ENCODE measurements around the gene TANGO2. TPM values are rescaled to one million over a fixed set of nuclear protein-coding genes. Genes with fewer than 3 reads are reported as not detected.

The TANGO2 gene
- total and polyA plus RNA-seq, 10 donors: 18.7 to 72.2 (median 55.1) TPM

DNA sequence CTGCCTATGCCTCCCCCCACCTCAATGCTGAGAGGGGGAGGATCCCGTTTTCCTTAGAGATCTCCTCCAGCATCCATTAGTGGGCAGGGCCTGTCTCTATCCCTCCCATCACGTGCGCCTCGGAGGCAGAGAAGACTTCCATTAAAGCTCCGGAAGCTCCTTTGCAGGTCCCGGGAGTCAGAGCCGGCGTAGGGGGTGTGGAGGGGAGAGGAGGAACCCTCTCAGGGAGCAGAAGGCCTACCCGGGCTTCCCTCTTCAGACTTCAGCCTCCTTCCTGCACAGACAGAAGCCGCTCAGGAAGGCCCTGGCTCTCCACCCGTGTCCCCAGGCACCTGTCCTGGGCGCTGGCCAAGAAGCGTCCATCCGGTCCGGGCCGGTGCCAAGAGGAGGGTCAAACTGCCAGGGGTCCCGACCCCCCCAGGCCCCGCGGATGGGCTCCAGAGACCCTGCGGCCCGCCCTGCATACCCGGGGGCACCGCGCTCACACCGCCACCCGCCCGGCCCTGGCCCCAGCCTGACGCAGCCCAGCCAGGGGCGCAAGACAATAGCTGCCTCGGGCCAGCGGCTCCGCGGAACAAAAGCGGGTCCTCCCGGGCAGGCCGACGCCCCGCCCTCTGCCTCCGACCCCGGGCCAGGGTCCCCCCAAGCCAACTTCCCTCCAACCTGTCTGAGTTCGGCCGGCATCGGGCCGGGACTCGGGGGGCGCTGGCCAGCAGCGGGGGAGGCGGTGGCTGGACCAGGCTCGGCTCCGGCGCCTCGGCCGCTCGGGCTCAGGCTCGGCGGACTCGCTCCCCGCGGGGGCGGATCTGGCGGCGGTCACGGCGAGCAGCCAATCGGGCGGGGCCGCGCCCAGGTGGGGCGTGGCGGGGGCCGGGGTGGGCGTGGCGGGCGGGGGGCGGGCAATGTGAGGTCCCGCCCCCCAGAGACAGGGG lies 34.2 kb upstream of the TANGO2 start:
- peak overlapping the region in 7 of 8 donors; percentile 49 to 86 (median 84) for H3K27ac ChIP-seq
- H3K4me3 ChIP-seq: peak overlapping the region; percentile 48 to 84 (median 68)
- H3K4me1 ChIP-seq: peaks cover 4 to 56% (median 35%) of the 10 kb centered on the region in 6 donors
- DNase-seq: peak; percentile 91
- peaks cover 0 to 4% (median 0%) of the 10 kb centered on the region in 6 donors for H3K36me3 ChIP-seq
- 1 to 14% (median 4%) methylated on average over 21 to 76 of the region's 76 CpGs for WGBS, 5 donors
- intact Hi-C loops (cut with DNase I; ENCODE audit: low total_unique reads): no loop called here
- TF ChIP-seq POLR2AphosphoS5 (IDR thresholded peaks at IDR 0.05): peak; percentile 51 to 83 (median 77)
- TF ChIP-seq, protein P1, sequence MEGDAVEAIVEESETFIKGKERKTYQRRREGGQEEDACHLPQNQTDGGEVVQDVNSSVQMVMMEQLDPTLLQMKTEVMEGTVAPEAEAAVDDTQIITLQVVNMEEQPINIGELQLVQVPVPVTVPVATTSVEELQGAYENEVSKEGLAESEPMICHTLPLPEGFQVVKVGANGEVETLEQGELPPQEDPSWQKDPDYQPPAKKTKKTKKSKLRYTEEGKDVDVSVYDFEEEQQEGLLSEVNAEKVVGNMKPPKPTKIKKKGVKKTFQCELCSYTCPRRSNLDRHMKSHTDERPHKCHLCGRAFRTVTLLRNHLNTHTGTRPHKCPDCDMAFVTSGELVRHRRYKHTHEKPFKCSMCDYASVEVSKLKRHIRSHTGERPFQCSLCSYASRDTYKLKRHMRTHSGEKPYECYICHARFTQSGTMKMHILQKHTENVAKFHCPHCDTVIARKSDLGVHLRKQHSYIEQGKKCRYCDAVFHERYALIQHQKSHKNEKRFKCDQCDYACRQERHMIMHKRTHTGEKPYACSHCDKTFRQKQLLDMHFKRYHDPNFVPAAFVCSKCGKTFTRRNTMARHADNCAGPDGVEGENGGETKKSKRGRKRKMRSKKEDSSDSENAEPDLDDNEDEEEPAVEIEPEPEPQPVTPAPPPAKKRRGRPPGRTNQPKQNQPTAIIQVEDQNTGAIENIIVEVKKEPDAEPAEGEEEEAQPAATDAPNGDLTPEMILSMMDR (IDR thresholded peaks at IDR 0.05 in 8 of 11, conservative IDR thresholded peaks at IDR 0.05 in 3 of 11): no peak
- no peak for TF ChIP-seq POLR2A (IDR thresholded peaks at IDR 0.05)
- H3K9me3 ChIP-seq: no peaks in the 10 kb centered on the region
- peaks cover 0 to 8% (median 0%) of the 10 kb centered on the region in 7 donors for H3K27me3 ChIP-seq (replicated peaks in 1 of 7)

DNA sequence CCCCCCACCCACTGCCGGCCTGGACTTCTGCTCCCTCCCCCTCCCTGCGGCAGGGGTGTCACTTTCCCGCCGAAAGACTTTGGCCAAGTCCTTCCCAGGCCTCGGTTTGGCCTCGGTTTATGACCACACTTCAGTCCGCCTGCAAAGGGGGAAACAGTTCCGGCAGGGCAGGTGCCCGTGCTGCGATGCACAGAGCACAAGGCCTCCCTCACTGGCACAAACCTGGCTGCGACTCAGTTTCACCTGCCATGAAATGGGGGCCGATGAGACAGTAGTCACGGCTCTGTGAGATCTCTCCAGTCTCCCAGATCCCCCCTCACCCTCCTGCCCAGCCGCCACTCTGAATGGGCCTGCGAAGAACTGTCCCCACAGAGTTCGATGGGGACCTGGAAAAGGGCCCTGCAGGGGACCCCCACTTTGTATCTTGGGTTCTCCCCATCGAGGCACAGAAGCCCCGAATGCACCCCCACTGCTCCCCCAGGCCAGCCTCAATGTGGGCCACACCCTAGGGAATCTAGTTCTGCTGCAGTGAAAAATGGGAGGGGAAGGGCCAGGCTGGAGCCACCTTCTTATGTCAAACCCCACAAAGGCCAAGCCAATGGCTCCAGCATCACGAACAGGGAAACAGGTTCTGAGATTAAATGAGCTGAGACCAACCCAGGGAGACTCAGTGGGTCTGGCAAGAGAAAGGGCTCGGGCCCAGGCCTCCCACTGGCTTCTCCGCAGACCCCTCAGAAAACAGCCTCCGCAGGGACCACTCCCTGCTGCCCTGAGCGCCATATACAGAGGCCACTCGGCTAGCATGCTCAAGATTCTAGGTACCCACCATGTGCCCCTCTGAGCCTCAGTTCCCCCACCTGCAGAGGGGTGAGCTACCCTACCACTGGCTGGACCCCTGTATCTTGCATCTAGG lies 33.3 kb upstream of the TANGO2 start:
- DNase-seq: no peak
- peak overlapping the region in 4 of 8 donors; percentile 61 to 84 (median 70) for H3K4me3 ChIP-seq
- peaks cover 0 to 8% (median 0%) of the 10 kb centered on the region in 7 donors for H3K27me3 ChIP-seq (replicated peaks in 1 of 7)
- WGBS, 5 donors: 61 to 68% (median 67%) methylated on average over 18 to 24 of the region's 24 CpGs
- H3K4me1 ChIP-seq: peaks cover 4 to 56% (median 35%) of the 10 kb centered on the region in 6 donors
- no peaks in the 10 kb centered on the region for H3K36me3 ChIP-seq
- TF ChIP-seq POLR2AphosphoS5 (IDR thresholded peaks at IDR 0.05) (no peak), POLR2A (IDR thresholded peaks at IDR 0.05) (no peak)
- TF ChIP-seq, protein P1 (IDR thresholded peaks at IDR 0.05 in 8 of 11, conservative IDR thresholded peaks at IDR 0.05 in 3 of 11): no peak
- intact Hi-C loops (cut with DNase I; ENCODE audit: low total_unique reads): no loop called here
- H3K9me3 ChIP-seq: no peaks in the 10 kb centered on the region
- H3K27ac ChIP-seq: peak overlapping the region in 6 of 8 donors; percentile 49 to 86 (median 84)

DNA sequence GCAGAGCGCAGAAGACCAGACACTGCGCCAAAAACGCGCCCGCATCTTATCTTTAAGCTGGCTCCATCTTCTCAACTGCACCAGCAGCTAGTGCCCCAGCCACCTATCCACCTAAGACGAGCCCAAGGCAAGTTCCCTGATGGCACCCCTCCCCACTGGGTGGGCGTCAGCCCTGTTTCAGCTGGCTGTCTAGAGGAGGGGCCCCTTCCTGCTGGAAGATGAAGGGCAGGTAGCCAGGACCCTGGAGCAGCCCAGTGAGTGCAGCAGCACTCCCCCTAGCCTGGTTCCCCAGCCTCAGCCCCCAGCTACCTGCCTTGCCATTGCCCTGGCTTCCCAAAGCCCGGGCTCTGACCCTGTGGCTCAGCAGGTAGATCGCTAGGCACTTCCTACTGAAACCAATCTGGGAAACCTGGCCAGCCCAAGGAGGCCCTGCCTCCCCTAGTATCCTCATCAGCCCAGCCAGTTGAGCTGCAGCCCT lies 32.5 kb upstream of the TANGO2 start:
- Histone ChIP-seq H3K27me3 (replicated peaks in 1 of 7) (peaks cover 0 to 8% (median 0%) of the 10 kb centered on the region in 7 donors), H3K27ac (peak overlapping the region in 5 of 8 donors; percentile 83 to 86 (median 84)), H3K4me1 (peaks cover 4 to 56% (median 31%) of the 10 kb centered on the region in 6 donors), H3K36me3 (no peaks in the 10 kb centered on the region), H3K4me3 (no peak overlapping the region), H3K9me3 (no peaks in the 10 kb centered on the region)
- intact Hi-C loops (cut with DNase I; ENCODE audit: low total_unique reads): no loop called here
- TF ChIP-seq, protein P1 (IDR thresholded peaks at IDR 0.05 in 8 of 11, conservative IDR thresholded peaks at IDR 0.05 in 3 of 11): no peak
- no peak for TF ChIP-seq POLR2A (IDR thresholded peaks at IDR 0.05)
- no peak for TF ChIP-seq POLR2AphosphoS5 (IDR thresholded peaks at IDR 0.05)
- WGBS, 5 donors: 86 to 94% (median 90%) methylated on average over 9 of the region's 9 CpGs
- no peak for DNase-seq
